ENCODE results near the gene SYTL2.

DNA sequence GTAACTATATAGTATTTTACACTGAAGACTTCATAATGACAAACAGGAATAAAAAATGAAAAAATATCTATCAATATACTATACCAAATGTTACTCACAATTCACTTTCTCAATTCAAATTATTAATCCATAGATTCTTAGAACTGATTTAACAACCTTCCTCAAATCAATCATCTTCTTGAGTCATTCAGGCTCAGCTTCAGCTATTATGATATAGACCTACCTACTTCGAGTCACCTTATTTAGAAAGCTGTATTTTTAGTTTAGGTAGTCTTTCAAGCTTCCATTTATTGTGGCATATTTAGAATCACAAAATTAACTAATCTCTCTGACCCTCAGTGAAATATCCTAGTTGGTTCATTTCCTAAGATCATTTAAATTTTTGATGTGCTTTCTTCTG is 154.2 kb downstream of the SYTL2 start:
- TF ChIP-seq POLR2AphosphoS5 (IDR thresholded peaks at IDR 0.05): no peak
- TF ChIP-seq POLR2A (IDR thresholded peaks at IDR 0.05): no peak
